PC-3 (cell line): ENCODE measurements around the gene TSSC4.
A peak's percentile ranks its signal among the peaks of the same experiment; 100 is the strongest.

Experiments used
- EZH2 ChIP-seq: fragments of 300-600 bp; sonication (generic); IDR thresholded peaks from one replicate; pipeline ENCODE4 v1.6.1; 2017; ENCODE audit warnings: antibody characterized with exemption, mild to moderate bottlenecking, low read length; ENCODE audit not compliant: unreplicated experiment
- TF ChIP-seq, protein P1 (sequence below): fragments of 300-600 bp; sonication (generic); conservative IDR thresholded peaks from 2 replicates; pipeline ENCODE4 v1.5.1; 2017; ENCODE audit warnings: antibody characterized with exemption, low read depth, mild to moderate bottlenecking, low read length

DNA sequence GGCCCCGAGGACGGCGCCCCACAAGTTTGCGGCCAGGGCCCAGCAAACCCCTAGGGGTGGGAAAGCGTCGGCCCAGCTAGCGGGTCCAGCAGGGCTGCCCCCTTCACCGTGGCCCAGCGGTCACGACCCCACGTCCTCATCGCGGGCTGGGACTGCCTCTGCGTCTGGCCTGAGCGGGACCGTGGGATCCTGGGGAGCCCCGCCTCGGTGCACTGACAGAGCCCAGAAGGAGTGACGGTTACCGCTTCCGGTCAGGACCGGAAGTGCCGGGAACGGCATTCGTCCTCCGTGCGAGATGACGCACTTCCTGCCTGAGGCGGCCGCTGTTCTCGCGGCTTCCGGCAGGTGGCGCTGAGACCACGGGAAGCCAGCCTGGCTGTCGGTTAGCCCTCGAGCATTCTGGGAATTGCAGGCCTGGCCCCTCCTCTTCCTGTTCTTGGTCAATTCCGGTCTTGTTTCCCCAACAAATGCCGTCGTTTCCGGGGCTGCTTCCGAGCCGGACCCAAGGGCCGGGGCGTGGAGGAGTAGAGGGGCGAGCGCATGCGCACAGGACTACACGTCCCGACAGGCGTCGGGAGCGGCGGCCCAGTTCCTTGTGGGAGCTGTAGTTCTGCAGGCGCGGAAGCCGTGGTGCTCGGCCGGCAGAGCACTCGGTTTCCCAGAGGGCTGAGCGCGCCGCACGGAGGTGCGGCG lies at the start of gene TSSC4:
- TF ChIP-seq, protein P1, sequence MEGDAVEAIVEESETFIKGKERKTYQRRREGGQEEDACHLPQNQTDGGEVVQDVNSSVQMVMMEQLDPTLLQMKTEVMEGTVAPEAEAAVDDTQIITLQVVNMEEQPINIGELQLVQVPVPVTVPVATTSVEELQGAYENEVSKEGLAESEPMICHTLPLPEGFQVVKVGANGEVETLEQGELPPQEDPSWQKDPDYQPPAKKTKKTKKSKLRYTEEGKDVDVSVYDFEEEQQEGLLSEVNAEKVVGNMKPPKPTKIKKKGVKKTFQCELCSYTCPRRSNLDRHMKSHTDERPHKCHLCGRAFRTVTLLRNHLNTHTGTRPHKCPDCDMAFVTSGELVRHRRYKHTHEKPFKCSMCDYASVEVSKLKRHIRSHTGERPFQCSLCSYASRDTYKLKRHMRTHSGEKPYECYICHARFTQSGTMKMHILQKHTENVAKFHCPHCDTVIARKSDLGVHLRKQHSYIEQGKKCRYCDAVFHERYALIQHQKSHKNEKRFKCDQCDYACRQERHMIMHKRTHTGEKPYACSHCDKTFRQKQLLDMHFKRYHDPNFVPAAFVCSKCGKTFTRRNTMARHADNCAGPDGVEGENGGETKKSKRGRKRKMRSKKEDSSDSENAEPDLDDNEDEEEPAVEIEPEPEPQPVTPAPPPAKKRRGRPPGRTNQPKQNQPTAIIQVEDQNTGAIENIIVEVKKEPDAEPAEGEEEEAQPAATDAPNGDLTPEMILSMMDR = peak; percentile 84
- TF ChIP-seq EZH2 = no peak
